HEK293T (cell line): ENCODE results near the gene CILP2.

Experiments used
- CTCF ChIA-PET: fragments of 350-600 bp; formaldehyde crosslinking; extraction: SDS; loops from one replicate; lab custom pipeline; 2021; ENCODE audit warnings: antibody characterized with exemption, inconsistent platforms; lab: Yijun Ruan, JAX
- POLR2A ChIA-PET: fragments of 350-600 bp; formaldehyde crosslinking; extraction: SDS; loops from one replicate; lab custom pipeline; 2020; ENCODE audit warnings: antibody characterized with exemption, inconsistent platforms; lab: Yijun Ruan, JAX
- DNase-seq: peaks from one replicate; pipeline ENCODE4 v3.0.0; 2012; ENCODE audit warnings: mixed read lengths; ENCODE audit errors: extremely low spot score
- ARNT ChIP-seq: fragments of 450-650 bp; IDR thresholded peaks from 2 replicates; pipeline ENCODE4 v1.6.1; 2017; ENCODE audit warnings: mild to moderate bottlenecking
- BHLHE40 ChIP-seq: fragments of 450-650 bp; IDR thresholded peaks from 2 replicates; pipeline ENCODE4 v1.6.1; 2016; ENCODE audit warnings: mild to moderate bottlenecking, moderate library complexity, borderline replicate concordance
- CTBP1 ChIP-seq: fragments of 450-650 bp; IDR thresholded peaks from 2 replicates; pipeline ENCODE4 v1.6.1; 2016; ENCODE audit warnings: borderline replicate concordance
- ELF4 ChIP-seq: fragments of 450-650 bp; IDR thresholded peaks from 2 replicates; pipeline ENCODE4 v1.6.1; 2017; ENCODE audit warnings: antibody characterized with exemption
- FOXA1 ChIP-seq: fragments of 450-650 bp; IDR thresholded peaks from 2 replicates; pipeline ENCODE4 v1.6.1; 2016; ENCODE audit warnings: mild to moderate bottlenecking
- FOXK2 ChIP-seq: fragments of 450-650 bp; IDR thresholded peaks from 2 replicates; pipeline ENCODE4 v1.6.1; 2016; ENCODE audit warnings: mild to moderate bottlenecking
- FOXM1 ChIP-seq: fragments of 450-650 bp; IDR thresholded peaks from 2 replicates; pipeline ENCODE4 v1.6.1; 2017; ENCODE audit warnings: mild to moderate bottlenecking, borderline replicate concordance
- HDGF ChIP-seq: fragments of 450-650 bp; IDR thresholded peaks from 2 replicates; pipeline ENCODE4 v1.6.1; 2017; ENCODE audit warnings: antibody characterized with exemption, borderline replicate concordance
- L3MBTL2 ChIP-seq: fragments of 450-650 bp; conservative IDR thresholded peaks from 2 replicates; pipeline ENCODE4 v1.6.1; 2016; ENCODE audit warnings: mild to moderate bottlenecking
- LEF1 ChIP-seq: fragments of 450-650 bp; IDR thresholded peaks from 2 replicates; pipeline ENCODE4 v1.6.1; 2017; ENCODE audit warnings: mild to moderate bottlenecking, borderline replicate concordance
- NFRKB ChIP-seq: fragments of 450-650 bp; IDR thresholded peaks from 2 replicates; pipeline ENCODE4 v1.6.1; 2016; ENCODE audit warnings: mild to moderate bottlenecking, moderate library complexity
- SP1 ChIP-seq: fragments of 450-650 bp; IDR thresholded peaks from 2 replicates; pipeline ENCODE4 v1.6.1; 2017
- SUZ12 ChIP-seq: fragments of 450-650 bp; IDR thresholded peaks from 2 replicates; pipeline ENCODE4 v1.6.1; 2016; ENCODE audit warnings: mild to moderate bottlenecking
- TARDBP ChIP-seq: fragments of 450-650 bp; IDR thresholded peaks from 2 replicates; pipeline ENCODE4 v1.6.1; 2016
- ZNF384 ChIP-seq: fragments of 450-650 bp; IDR thresholded peaks from 2 replicates; pipeline ENCODE4 v1.6.1; 2016
- TF ChIP-seq, protein P1 (sequence below): fragments of 450-650 bp; IDR thresholded peaks from 2 replicates; pipeline ENCODE4 v1.6.1; 2016

Gene CILP2

DNA sequence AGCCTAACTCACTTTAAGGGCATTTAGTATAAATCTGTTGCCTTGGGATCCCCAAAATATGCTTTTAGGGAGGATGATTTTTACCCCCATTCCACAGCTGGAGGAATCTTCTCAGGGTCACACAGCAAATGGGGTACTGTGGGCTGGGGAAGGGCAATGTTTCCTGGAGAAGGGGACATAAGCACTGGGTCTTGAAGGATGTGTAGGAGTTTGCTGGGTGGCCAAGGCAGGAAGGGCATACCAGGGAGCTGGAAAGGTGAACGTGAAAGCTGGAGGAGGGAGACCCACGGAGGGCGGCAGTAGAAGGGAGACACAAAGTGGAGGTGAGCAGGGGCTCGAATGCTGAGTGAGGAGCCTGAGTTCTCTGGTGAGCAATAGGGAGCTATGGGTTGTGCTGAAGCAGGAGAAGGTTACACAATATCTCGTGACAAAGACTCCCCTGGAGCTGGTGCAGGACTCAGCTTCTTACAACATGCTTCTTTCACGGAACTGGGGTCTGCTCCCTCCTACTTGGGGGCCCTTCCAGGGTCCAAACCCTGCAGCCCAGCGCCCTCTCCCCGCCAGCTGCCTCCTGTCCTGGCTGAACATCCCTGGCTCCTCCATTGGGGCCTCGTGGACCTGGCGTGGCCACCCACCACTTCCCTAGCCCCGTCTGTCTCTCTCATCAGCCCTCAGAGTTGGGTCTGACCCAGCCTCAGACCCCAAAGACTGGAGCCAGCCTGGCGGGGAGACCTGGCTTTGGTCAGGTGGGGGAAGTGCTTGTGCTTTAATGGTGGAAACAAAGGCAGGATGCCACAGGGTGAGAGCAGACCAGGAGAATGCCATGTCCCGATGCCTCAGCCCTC, 11.1 kb downstream of the CILP2 start:
- ChIA-PET CTCF (no interaction called here), POLR2A (no interaction called here)
- no peak for DNase-seq

DNA sequence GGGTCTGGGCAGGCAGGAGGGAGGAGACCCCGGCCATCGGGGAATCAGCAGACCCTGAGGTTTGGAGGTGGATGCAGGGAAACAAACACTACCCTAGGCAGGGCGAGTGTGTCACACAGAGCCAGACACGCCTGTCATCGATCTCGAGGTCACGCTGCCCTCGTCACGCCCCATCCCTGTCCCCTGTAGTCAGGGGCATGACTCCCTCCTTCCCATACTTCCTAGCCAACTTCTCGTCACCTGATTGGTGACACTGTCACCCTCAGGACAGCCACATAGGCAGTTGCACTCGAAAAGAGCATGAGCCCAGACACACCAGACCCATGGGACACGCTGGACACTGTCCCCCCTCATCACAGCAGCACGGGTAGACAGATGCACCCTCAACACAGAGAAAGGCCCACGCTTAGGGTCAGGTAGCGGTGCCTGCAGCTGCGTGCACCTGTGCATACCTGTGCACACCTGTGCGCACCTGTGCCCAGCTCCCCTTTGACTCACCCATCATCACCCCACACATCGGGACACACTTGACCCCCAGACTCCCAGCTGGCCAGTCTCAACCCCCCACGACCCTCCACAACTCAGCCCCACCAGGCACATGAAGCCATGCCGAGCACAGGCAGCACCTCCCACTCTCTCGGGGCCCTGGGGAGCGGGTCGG, 11.9 kb downstream of the CILP2 start:
- TF ChIP-seq BHLHE40 (no peak), TARDBP (no peak)
- DNase-seq = no peak
- CTCF ChIA-PET = interaction anchor here (0.9 to 5.1 kb wide), 2 partner anchors 15 to 18 kb away, joined by 3 to 40 read pairs; no protein-coding TSS in a partner anchor
- POLR2A ChIA-PET = no interaction called here

More for the DNA sequence above, 11.1 kb downstream of the CILP2 start:
- TF ChIP-seq LEF1 (no peak), ARNT (no peak), FOXM1 (no peak), BHLHE40 (no peak)
- TF ChIP-seq, protein P1, sequence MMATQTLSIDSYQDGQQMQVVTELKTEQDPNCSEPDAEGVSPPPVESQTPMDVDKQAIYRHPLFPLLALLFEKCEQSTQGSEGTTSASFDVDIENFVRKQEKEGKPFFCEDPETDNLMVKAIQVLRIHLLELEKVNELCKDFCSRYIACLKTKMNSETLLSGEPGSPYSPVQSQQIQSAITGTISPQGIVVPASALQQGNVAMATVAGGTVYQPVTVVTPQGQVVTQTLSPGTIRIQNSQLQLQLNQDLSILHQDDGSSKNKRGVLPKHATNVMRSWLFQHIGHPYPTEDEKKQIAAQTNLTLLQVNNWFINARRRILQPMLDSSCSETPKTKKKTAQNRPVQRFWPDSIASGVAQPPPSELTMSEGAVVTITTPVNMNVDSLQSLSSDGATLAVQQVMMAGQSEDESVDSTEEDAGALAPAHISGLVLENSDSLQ = no peak

DNA sequence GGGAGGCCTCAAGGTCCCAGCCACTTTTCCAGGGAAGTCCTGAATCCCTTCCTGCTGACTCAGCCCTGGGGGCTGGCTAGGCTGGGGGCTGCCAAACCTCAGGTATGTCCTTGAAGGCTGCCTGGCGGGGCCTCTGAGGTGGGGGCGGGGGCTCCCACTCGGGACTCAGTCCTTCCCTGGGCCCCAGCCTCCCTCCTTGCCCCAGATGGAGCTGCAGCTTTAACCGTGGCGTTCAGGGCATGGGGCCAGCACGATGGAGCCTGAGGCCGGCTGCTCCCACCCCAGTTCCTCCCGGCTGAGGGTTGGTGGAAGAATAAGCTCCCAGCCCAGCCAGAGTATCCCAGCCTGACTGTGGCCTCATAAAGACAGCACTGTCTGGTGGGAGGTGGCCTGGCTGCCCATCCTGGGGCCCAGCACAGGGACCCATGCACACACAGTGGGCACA, 12.4 kb downstream of the CILP2 start:
- no peak for DNase-seq
- CTCF ChIA-PET = interaction anchor here (0.9 to 5.1 kb wide), 2 partner anchors 15 to 18 kb away, joined by 3 to 40 read pairs; no protein-coding TSS in a partner anchor
- POLR2A ChIA-PET = no interaction called here
- no peak for TF ChIP-seq L3MBTL2
- TF ChIP-seq CTBP1 = no peak
- no peak for TF ChIP-seq SUZ12
- TF ChIP-seq NFRKB = no peak
- TF ChIP-seq FOXA1 = no peak
- TF ChIP-seq ZNF384 = no peak
- no peak for TF ChIP-seq TARDBP
- no peak for TF ChIP-seq ARNT
- TF ChIP-seq BHLHE40 = no peak
- no peak for TF ChIP-seq ELF4
- TF ChIP-seq, protein P1 = no peak
- TF ChIP-seq FOXK2 = no peak
- no peak for TF ChIP-seq LEF1
- TF ChIP-seq SP1 = no peak

DNA sequence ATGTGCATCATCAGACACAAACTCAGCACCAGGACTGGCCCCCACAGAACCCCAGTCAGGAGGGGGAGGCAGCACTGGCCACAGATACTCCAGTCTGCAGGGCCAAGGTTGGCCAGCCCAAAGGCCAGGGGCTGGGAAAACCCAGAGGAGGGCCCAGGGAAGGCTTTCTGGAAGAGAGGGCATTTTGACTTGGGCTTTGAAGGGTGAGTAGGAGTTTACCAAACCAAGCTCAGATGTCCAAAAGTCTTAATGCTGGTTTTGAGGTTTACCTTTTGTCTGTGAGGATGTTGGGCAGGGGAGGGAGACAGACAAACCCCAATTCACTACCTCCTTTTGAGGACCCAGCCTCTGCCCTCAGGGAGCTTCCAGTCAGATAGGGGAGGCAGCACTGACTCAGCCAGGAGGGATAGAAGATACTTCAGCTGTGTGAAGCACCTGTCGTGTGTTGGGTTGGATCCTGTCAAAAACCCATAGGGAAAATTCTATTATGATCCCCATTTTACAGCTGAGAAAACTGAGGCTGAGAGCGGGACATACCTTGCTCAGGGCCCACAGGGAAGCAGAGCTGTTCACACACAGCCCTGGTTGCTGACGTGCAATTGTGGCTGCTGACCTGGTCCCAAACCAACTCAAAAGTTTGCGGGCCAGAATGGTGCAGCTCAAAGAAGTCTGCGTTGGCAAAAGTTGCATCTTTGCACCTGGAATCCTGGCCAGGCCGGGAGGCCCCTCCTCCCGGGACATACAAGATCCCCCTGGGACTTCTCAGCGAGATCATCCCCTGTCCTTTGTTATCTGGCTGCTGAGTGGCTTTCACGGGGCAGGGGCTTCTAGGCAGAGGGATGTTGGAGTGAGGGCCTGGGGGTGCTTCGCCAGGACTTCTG, 13.1 kb downstream of the CILP2 start:
- CTCF ChIA-PET = interaction anchor here (0.9 to 5.1 kb wide), 3 partner anchors 16 to 21 kb away, joined by 3 to 40 read pairs (median 3); no protein-coding TSS in a partner anchor
- POLR2A ChIA-PET = no interaction called here
- TF ChIP-seq FOXA1 = no peak
- no peak for TF ChIP-seq BHLHE40
- TF ChIP-seq, protein P1 = no peak
- no peak for TF ChIP-seq L3MBTL2
- no peak for TF ChIP-seq HDGF
- no peak for TF ChIP-seq FOXM1
- TF ChIP-seq SP1 = no peak
- TF ChIP-seq ARNT = no peak
- TF ChIP-seq FOXK2 = no peak
- TF ChIP-seq LEF1 = no peak
- TF ChIP-seq TARDBP = no peak
- no peak for TF ChIP-seq ELF4
- TF ChIP-seq SUZ12 = no peak
- TF ChIP-seq ZNF384 = no peak
- no peak for TF ChIP-seq NFRKB
- TF ChIP-seq CTBP1 = no peak

DNA sequence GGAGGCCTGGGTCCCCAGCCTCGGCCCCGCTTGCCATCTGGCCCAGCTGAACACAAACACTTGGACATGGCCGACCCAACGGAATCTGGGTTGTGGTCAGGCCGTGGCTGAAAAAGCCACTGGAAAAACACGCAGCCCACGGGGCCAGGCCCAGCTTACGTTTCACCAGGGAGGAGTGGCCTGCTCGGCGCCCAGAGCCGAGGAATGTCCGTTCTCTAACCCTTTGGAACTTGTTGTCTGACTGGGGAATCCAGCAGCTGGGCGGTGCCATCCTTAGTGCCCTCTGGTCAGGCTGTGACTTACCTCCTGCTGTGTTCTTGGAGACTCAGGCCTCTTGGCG, 13.8 kb downstream of the CILP2 start:
- no peak for DNase-seq
- ChIA-PET CTCF (interaction anchor here (1.6 to 5.1 kb wide), 2 partner anchors 20 to 21 kb away, joined by 3 to 40 read pairs; no protein-coding TSS in a partner anchor), POLR2A (no interaction called here)
- no peak for TF ChIP-seq L3MBTL2
- TF ChIP-seq FOXM1 = no peak
- no peak for TF ChIP-seq ZNF384
- no peak for TF ChIP-seq CTBP1
- no peak for TF ChIP-seq SUZ12
- no peak for TF ChIP-seq LEF1
- no peak for TF ChIP-seq FOXK2
- TF ChIP-seq ELF4 = no peak
- TF ChIP-seq SP1 = no peak
- TF ChIP-seq, protein P1 = no peak
- TF ChIP-seq ARNT = no peak

More for the DNA sequence above, 13.1 kb downstream of the CILP2 start:
- no peak for DNase-seq
